ENCODE measurements around the gene ISL2.

DNA sequence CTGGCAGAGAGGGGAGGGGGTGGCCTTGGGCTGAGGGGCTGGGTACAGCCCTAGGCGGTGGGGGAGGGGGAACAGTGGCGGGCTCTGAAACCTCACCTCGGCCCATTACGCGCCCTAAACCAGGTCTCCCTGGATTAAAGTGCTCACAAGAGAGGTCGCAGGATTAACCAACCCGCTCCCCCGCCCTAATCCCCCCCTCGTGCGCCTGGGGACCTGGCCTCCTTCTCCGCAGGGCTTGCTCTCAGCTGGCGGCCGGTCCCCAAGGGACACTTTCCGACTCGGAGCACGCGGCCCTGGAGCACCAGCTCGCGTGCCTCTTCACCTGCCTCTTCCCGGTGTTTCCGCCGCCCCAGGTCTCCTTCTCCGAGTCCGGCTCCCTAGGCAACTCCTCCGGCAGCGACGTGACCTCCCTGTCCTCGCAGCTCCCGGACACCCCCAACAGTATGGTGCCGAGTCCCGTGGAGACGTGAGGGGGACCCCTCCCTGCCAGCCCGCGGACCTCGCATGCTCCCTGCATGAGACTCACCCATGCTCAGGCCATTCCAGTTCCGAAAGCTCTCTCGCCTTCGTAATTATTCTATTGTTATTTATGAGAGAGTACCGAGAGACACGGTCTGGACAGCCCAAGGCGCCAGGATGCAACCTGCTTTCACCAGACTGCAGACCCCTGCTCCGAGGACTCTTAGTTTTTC is 4.9 kb downstream of the ISL2 start:
- TF ChIP-seq POLR2A (IDR thresholded peaks at IDR 0.05) (no peak), EP300 (IDR thresholded peaks at IDR 0.05) (no peak)
- TF ChIP-seq, protein P1, sequence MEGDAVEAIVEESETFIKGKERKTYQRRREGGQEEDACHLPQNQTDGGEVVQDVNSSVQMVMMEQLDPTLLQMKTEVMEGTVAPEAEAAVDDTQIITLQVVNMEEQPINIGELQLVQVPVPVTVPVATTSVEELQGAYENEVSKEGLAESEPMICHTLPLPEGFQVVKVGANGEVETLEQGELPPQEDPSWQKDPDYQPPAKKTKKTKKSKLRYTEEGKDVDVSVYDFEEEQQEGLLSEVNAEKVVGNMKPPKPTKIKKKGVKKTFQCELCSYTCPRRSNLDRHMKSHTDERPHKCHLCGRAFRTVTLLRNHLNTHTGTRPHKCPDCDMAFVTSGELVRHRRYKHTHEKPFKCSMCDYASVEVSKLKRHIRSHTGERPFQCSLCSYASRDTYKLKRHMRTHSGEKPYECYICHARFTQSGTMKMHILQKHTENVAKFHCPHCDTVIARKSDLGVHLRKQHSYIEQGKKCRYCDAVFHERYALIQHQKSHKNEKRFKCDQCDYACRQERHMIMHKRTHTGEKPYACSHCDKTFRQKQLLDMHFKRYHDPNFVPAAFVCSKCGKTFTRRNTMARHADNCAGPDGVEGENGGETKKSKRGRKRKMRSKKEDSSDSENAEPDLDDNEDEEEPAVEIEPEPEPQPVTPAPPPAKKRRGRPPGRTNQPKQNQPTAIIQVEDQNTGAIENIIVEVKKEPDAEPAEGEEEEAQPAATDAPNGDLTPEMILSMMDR (IDR thresholded peaks at IDR 0.05) = no peak

Measured in gastroesophageal sphincter (tissue), 3 donors.